Pons (tissue), 1 donor: ENCODE data around the gene NEDD4L.

Experiments used
- DNase-seq: peaks from one replicate; pipeline ENCODE4 v3.0.0-alpha.2; 2016; ENCODE audit warnings: low spot score

The NEDD4L gene

GRCh38 chr18:58118536-58118935 lies 74.5 kb downstream of the NEDD4L start:
- no peak for DNase-seq

DNA sequence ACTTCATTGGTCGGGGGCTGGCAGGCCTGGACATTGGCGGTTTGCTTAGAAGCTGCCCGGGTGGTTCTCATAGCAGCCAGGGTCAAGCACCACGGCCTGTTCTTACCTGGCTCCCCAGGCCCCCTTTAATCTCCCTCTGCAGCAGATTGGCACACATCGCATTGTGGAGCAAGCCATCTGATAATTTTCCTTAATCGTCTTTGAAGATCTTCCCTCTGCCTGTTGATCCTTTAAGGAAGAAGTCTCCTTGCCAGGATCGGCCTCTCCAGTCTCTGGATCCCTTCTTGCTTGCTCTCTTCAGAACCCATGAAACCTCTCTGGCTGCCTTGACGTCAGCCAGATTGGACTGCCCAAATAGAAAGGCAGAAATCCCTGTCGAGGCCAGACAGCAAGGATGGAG lies 75.8 kb downstream of the NEDD4L start:
- DNase-seq, result no peak

- DNase-seq, result no peak
These were observed 80.4 kb downstream of the NEDD4L start for GRCh38 chr18:58124475-58124874.

GRCh38 chr18:58125183-58125582 lies 81.2 kb downstream of the NEDD4L start:
- no peak for DNase-seq

GRCh38 chr18:58125756-58126155 lies 81.7 kb downstream of the NEDD4L start:
- DNase-seq, result no peak

GRCh38 chr18:58128381-58129374 lies 84.7 kb downstream of the NEDD4L start:
- DNase-seq, result no peak

DNA sequence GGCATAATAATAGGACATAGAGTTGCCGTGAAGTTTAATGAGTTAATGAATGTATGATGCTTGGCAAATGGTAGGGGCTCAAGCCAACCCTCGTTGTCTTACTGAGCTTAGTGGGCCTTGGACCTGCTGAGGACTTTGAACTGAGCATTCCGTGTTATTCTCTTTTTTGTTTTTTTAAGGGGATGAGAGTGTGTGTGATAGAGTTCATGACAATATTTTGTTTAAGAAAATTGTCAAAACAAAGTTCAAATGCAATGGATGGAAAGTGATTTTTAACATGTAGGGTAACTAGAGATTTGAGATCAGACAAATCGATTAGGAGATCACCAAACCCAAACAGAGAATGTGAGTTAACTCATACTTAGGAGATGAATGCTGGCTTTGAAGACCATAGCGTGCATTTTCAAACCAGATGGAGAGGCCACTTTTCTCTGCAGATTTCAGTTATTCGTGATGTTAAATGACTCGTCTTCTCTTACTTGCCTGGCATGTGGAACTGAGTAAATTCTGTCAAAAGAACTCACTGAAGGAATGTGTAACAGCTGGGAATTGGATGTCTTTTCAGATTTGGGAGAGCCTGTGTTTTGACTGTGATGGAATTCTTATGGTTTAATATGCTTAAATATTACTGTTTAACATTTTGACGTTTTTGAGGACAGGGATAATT lies 88.7 kb downstream of the NEDD4L start:
- no peak for DNase-seq

DNA sequence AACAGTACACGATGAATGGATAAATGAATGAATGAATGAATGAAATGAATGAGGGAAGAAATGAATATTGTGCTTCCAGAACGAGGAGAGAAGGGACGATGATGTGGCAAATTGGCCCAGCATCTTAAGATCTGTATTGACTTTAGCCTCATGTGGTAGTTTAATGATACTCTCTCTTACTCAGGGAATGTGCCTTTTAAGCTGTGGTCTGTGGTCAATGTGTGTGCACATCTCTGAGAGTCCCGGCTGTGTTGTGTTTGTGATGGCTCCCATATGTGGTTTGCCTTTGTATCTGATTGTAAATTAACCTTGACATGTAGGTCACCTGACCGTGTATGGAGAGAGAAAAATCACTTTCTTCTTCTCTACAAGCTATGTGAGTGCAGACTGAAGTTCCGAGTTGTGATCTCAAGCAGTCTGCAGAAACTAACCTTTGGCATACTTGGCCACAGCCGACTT lies 91.2 kb downstream of the NEDD4L start:
- DNase-seq, result no peak

GRCh38 chr18:58135701-58136331 lies 91.8 kb downstream of the NEDD4L start:
- peak; percentile 81 for DNase-seq

DNA sequence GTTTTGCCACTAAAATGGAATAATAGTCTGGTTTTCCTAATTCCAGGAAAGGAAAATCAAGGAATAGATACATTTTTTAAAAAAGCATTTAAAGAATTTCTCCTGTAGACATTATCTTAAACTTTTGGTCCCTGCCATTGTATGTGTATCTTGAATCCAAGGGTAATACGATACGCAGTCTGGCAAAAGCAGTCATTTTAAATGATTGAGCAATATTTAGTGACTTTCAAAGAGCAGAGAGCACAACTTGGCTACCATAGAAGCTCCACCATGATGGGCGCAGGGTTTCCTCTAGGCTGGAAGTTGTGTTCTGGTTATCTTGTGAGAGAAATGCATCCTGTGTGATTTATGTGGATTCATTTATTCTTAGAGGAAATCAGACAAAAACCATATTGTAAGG lies 92.9 kb downstream of the NEDD4L start:
- no peak for DNase-seq

- no peak for DNase-seq
These were observed 95.7 kb downstream of the NEDD4L start for GRCh38 chr18:58139459-58140386.

DNA sequence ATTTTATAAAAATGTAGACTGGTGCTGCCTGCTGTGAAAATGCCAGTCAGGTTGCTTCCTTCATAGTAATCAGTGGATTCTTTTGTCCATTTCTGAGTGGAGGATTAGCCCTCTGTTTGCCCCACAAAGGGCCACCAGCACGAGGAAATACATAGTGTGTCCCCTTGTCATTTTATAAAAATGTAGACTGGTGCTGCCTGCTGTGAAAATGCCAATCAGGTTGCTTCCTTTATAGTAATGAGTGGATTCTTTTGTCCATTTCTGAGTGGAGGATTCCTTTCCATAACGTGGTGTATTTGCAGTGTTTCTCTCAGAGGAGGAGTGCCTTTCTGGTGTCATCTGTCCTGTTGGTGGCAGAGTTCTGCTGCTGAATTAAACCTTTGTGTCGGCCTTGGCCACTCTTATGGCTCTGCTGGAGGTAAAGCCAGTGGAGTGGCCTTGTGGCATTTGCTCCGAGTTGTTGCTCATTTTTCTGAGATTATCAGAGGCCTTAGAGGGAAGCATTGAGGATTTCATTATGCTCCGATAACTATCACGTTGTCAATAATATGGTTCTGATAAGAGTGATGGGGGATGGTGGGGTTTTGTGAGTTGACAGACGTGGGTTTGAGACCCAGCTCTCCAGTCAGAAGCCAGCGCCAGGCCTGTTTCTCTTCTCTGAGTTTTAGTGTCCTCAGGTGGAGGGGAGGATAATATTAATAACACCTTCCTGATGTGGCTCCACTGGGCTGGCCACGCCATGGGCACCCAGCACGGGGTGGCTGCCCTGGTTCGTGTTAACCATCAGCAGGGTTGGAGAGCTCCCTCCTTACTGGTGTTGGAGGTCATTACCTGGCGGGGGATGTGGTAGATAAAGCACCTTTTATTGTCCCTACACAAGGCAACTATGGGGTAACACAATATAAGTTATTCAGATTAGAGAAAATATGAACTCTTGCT lies 96.6 kb downstream of the NEDD4L start:
- DNase-seq, result peak; percentile 81

GRCh38 chr18:58143386-58143785 lies 99.4 kb downstream of the NEDD4L start:
- no peak for DNase-seq

GRCh38 chr18:58144106-58144505 lies 100.1 kb downstream of the NEDD4L start:
- DNase-seq, result no peak

- no peak for DNase-seq
These were observed 100.8 kb downstream of the NEDD4L start for GRCh38 chr18:58144671-58145285.

GRCh38 chr18:58146099-58146498 lies 102.1 kb downstream of the NEDD4L start:
- no peak for DNase-seq

DNA sequence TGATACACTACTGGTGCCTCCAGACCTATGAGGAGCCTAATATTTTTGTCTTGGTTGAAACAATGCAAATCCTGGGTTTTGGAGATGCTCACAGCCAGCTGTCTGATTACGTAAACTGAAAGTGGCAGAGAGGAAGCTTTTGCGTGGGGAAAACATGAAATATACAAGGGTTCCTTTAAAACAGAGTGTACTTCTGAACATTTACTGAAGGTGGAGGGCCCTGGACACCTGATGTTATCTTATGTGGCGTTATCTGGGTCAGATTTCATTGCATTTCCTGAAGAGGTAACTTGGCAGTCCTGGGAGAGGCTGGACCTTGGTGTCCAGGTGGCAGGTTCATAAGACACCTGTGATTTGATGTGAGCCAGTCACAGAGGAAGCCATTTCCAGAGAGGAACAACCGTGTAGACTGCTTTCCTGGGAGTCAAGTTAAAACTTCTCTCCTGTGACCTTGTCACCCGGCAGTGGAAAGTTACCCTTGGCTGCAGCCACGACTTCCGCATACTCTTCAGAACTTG lies 105.0 kb downstream of the NEDD4L start:
- no peak for DNase-seq

DNA sequence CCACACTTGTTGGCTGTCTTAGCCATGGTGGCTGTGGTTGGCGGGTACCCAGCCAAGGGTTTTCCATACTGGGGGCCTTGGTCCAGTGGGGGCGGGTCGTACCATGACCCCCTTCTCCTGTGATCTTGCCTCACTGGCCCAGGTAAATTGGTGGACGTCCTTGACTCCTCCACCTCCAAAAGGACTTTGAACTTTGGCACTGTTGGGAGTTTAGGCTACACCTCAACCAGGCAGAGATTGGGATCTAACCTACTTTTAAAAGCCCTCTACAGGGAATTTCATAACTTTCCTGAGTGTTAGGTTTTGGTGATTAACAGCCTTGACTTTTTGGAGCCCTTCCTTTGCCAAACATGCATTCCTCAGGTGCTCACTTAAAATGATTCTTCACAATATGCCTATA lies 106.7 kb downstream of the NEDD4L start:
- DNase-seq, result no peak

GRCh38 chr18:58152216-58152615 lies 108.2 kb downstream of the NEDD4L start:
- no peak for DNase-seq

DNA sequence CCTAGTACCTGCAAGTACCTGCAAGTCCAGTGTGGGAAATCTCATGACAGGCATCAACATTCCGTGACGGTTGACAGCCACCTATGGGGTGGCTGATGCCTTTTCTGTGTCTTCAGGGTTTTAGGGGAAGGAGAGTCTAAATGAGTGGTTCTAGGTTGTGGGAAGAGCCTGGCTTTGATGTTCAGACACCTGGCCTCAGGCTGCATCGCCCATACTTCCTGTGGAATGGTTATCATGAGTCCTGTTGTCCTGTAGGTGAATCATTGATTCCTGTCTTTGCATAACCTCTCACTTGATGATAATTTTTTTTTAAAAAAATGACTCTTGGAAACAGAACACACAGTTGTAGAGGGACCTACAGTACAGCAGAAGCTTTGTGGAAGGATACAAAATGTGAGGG lies 108.9 kb downstream of the NEDD4L start:
- DNase-seq, result no peak
